ENCODE measurements around the gene LOC128125822.

The LOC128125822 gene

DNA sequence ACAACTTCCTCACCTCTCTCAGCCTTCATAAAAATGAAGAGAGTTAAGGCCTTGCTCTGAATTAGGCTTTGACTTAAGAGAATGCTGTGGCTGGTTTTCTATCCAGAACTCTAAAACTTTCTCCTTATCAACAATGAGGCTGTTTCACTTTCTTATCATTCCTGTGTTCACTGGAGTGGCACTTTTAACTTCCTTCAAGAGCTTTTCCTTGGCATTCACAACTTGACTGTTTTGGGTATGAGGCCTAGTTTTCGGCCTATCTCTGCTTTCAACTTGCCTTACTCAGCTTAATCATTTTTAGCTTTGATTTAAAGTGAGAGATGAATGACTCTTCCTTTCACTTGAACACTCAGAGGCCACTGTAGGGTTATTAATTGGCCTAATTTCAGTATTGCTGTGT lies 4.3 kb upstream of the LOC128125822 start (continued):
- TF ChIP-seq ZNF462 (CRISPR knock-in tag; IDR thresholded peaks at IDR 0.05): no peak
- TF ChIP-seq EZH2phosphoT487 (IDR thresholded peaks at IDR 0.05; ENCODE audit: unreplicated experiment): no peak
- no peak for TF ChIP-seq STAT1 (IDR thresholded peaks at IDR 0.05; ENCODE audit: unreplicated experiment)
- TF ChIP-seq POLR2AphosphoS5 (IDR thresholded peaks at IDR 0.05; ENCODE audit: low read depth): no peak
- TF ChIP-seq ZNF114 (CRISPR knock-in tag; IDR thresholded peaks at IDR 0.05): no peak
- TF ChIP-seq JUNB (IDR thresholded peaks at IDR 0.05; ENCODE audit: unreplicated experiment): no peak
- TF ChIP-seq, protein P1, sequence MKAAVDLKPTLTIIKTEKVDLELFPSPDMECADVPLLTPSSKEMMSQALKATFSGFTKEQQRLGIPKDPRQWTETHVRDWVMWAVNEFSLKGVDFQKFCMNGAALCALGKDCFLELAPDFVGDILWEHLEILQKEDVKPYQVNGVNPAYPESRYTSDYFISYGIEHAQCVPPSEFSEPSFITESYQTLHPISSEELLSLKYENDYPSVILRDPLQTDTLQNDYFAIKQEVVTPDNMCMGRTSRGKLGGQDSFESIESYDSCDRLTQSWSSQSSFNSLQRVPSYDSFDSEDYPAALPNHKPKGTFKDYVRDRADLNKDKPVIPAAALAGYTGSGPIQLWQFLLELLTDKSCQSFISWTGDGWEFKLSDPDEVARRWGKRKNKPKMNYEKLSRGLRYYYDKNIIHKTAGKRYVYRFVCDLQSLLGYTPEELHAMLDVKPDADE (IDR thresholded peaks at IDR 0.05): no peak
- no peak for TF ChIP-seq REST (IDR thresholded peaks at IDR 0.05; ENCODE audit: unreplicated experiment)

Data from GM23338 (cell line).